ENCODE results near the gene LHX8. TPM values are rescaled to one million over a fixed set of nuclear protein-coding genes. Genes with fewer than 3 reads are reported as not detected.

Gene LHX8
- not detected in 2 replicates for total RNA-seq (2011; cell fraction: chromatin; rRNA removed; ENCODE audit: low replicate concordance)
- total RNA-seq (2011; cell fraction: nucleolus; rRNA removed): not detected in 2 replicates
- total RNA-seq (2011; cell fraction: nucleoplasm; rRNA removed): not detected in 2 replicates
- total RNA-seq (2014; rRNA removed) (not detected in 2 replicates), total RNA-seq (2014; rRNA removed; fragmentation: Illumina TruSeq; extraction: Trizol) (not detected in 2 replicates), total RNA-seq (2015; rRNA removed; fragmentation: Illumina TruSeq; extraction: Trizol) (not detected in 2 replicates), total RNA-seq (2021) (not detected in 2 replicates), polyA plus RNA-seq (2011; rRNA removed) (not detected in 2 replicates), polyA plus RNA-seq (2014; fragmentation: Illumina TruSeq; extraction: Trizol) (not detected in 2 replicates), polyA plus RNA-seq (2014; fragmentation: Nextera tagmentation; extraction: Ambion mirVana) (not detected), polyA plus RNA-seq (2014; rRNA removed) (not detected in 2 replicates), polyA minus RNA-seq (2011; rRNA and poly(A)+ RNA removed) (not detected in 2 replicates), Bru-seq, nascent RNA (not detected), BruChase-seq, experiment 1, labeled RNA remaining after a 2-hour chase (not detected), BruChase-seq, experiment 2, labeled RNA remaining after a 6-hour chase (not detected)
- polyA plus RNA-seq (2011; cell fraction: cytosol; rRNA removed): not detected in 2 replicates
- polyA plus RNA-seq (2011; cell fraction: nucleus; rRNA removed): not detected in 2 replicates
- polyA plus RNA-seq (2012): not detected in 2 replicates
- polyA minus RNA-seq (2011; cell fraction: cytosol; rRNA and poly(A)+ RNA removed): not detected in 2 replicates
- polyA minus RNA-seq (2011; cell fraction: nucleus; rRNA and poly(A)+ RNA removed): not detected in 2 replicates
- long read RNA-seq, experiment 1: 0 reads
- long read RNA-seq, experiment 2: 0 reads
- long read RNA-seq, experiment 3: 0 reads

GRCh38 chr1:75133750-75134646, at the start of gene LHX8:
LHX8 (plus strand) TSS chr1:75134388; CDS start chr1:75136615, 2,227 bp downstream.
- TF ChIP-seq TRIM24 (IDR thresholded peaks at IDR 0.05): no peak
- TF ChIP-seq SPI1 (IDR thresholded peaks at IDR 0.05; ENCODE audit: borderline replicate concordance, low read depth, low read length): peak; percentile 51; the same call in 1 of the 2 replicates
- no peak within 1 kb of the TSS for H3K4me2 ChIP-seq (ENCODE audit: insufficient read depth, low read length)
- FAIRE-seq: no peak

More at GRCh38 chr1:75133750-75134646, at the start of gene LHX8:
- no peaks in the 10 kb centered on the region for H3K79me2 ChIP-seq (ENCODE audit: control insufficient read depth, insufficient read depth, low read length)
- no peak within 1 kb of the TSS for H3K27ac ChIP-seq (ENCODE audit: extremely low read depth, low read depth, low read length)
- DNase-seq (ENCODE audit: extremely low read depth in 1 of 4, low spot score in 3 of 4) (no peak), ATAC-seq (no peak)
- no peaks in the 10 kb centered on the region for H3K9me1 ChIP-seq (ENCODE audit: control insufficient read depth, insufficient read depth, low read length)
- H3K27me3 ChIP-seq (ENCODE audit: control insufficient read depth in 2 of 2, insufficient read depth in 2 of 2, low read length in 2 of 2): peaks cover 72 to 73% of the 10 kb centered on the region in 2 experiments
- no peaks in the 10 kb centered on the region for H3K36me3 ChIP-seq (ENCODE audit: control insufficient read depth, insufficient read depth, low read length)
- H2AFZ ChIP-seq (ENCODE audit: low read depth, low read length): no peak within 1 kb of the TSS
- CTCF ChIA-PET (ENCODE audit: low intra/inter-chr PET ratio): no interaction called here
- H3K4me3 ChIP-seq: no peak within 1 kb of the TSS
- peaks cover 0 to 10% of the 10 kb centered on the region in 2 experiments; a peak in 1 of 5 replicates for H3K4me1 ChIP-seq (replicated peaks in 1 of 2; ENCODE audit: control insufficient read depth in 2 of 2, insufficient read depth in 2 of 2, low read length in 2 of 2)
- 3% methylated on average over 23 of the region's 23 CpGs for WGBS (ENCODE audit: insufficient coverage, low coverage, missing lambda C conversion rate)
- in situ Hi-C loops (cut with MboI): no loop called here
- H3K9me3 ChIP-seq (replicated peaks; ENCODE audit: control insufficient read depth, insufficient read depth, low read depth, low read length): no peaks in the 10 kb centered on the region
- H4K20me1 ChIP-seq (replicated peaks; ENCODE audit: control insufficient read depth, insufficient read depth, low read length): no peaks in the 10 kb centered on the region
- intact Hi-C loops (cut with micrococcal nuclease): loop anchor here (5.0 kb wide), 2 partner anchors 68 to 362 kb away; no protein-coding TSS in a partner anchor
- POLR2A ChIA-PET: no interaction called here
- no peak within 1 kb of the TSS for H3K9ac ChIP-seq (ENCODE audit: insufficient read depth in 1 of 2, low read depth in 2 of 2, low read length in 2 of 2)
- BruUV-seq (replicated peaks): no TSS peak
